ENCODE data around the gene GRIK3. TPM values are rescaled to one million over a fixed set of nuclear protein-coding genes. Genes with fewer than 3 reads are reported as not detected.

The GRIK3 gene
- polyA plus RNA-seq, 1 donor (not counting 4 experiments of a cell fraction or from before 2014, with no cell fraction given): not detected

GRCh38 chr1:36781098-36781497, 253.2 kb downstream of the GRIK3 start:
- no peaks in the 10 kb centered on the region for H3K79me2 ChIP-seq (ENCODE audit: control insufficient read depth, insufficient read depth, low read length)
- H3K27ac ChIP-seq (ENCODE audit: control insufficient read depth, insufficient read depth, low read length): no peak overlapping the region
- H3K9me3 ChIP-seq (ENCODE audit: control insufficient read depth, low read depth, low read length): no peaks in the 10 kb centered on the region
- dilution Hi-C loops (cut with MboI; ENCODE audit: extremely low pct_ligation_motif_present, low sequenced_read_pairs): no loop called here
- H3K9me1 ChIP-seq (ENCODE audit: control insufficient read depth, extremely low read depth, insufficient read depth, low read length): no peaks in the 10 kb centered on the region
- H2AFZ ChIP-seq (ENCODE audit: control insufficient read depth, low read length): no peak overlapping the region
- H3K27me3 ChIP-seq (ENCODE audit: control insufficient read depth, extremely low read depth, insufficient read depth, low read length): peaks cover 6% of the 10 kb centered on the region
- H4K20me1 ChIP-seq (ENCODE audit: control insufficient read depth, extremely low read depth, insufficient read depth, low read length): no peaks in the 10 kb centered on the region
- no peak for TF ChIP-seq EZH2 (IDR thresholded peaks at IDR 0.05; ENCODE audit: low read length)
- TF ChIP-seq CTCF (optimal IDR thresholded peaks at IDR 0.05 in 1 of 3, IDR thresholded peaks at IDR 0.05 in 1 of 3, conservative IDR thresholded peaks at IDR 0.05 in 1 of 3; ENCODE audit: extremely low read depth in 1 of 3, insufficient read depth in 2 of 3, low read length in 3 of 3): no peak
- no peaks in the 10 kb centered on the region for H3K36me3 ChIP-seq (ENCODE audit: control insufficient read depth in 2 of 2, extremely low read depth in 1 of 2, insufficient read depth in 2 of 2, low read length in 2 of 2)
- FAIRE-seq: no peak
- no peaks in the 10 kb centered on the region for H3K4me1 ChIP-seq (ENCODE audit: control insufficient read depth, extremely low read depth, insufficient read depth, low read length)
- no peak overlapping the region for H3K4me3 ChIP-seq (ENCODE audit: control insufficient read depth in 2 of 3, extremely low read depth in 1 of 3, insufficient read depth in 2 of 3, low read depth in 1 of 3, low read length in 3 of 3)
- H3K9ac ChIP-seq (ENCODE audit: control insufficient read depth, extremely low read depth, insufficient read depth, low read length): no peak overlapping the region
- DNase-seq (ENCODE audit: low read depth, low spot score): no peak
- H3K4me2 ChIP-seq (ENCODE audit: control insufficient read depth, extremely low read depth, insufficient read depth, low read depth, low read length): no peak overlapping the region

GRCh38 chr1:36778740-36779139, 255.6 kb downstream of the GRIK3 start:
- no peak for DNase-seq (ENCODE audit: low read depth, low spot score)
- no peaks in the 10 kb centered on the region for H3K36me3 ChIP-seq (ENCODE audit: control insufficient read depth in 2 of 2, extremely low read depth in 1 of 2, insufficient read depth in 2 of 2, low read length in 2 of 2)
- no peak for FAIRE-seq
- no peak overlapping the region for H3K27ac ChIP-seq (ENCODE audit: control insufficient read depth, insufficient read depth, low read length)
- H3K9me3 ChIP-seq (ENCODE audit: control insufficient read depth, low read depth, low read length): no peaks in the 10 kb centered on the region
- dilution Hi-C loops (cut with MboI; ENCODE audit: extremely low pct_ligation_motif_present, low sequenced_read_pairs): no loop called here
- H3K4me3 ChIP-seq (ENCODE audit: control insufficient read depth in 2 of 3, extremely low read depth in 1 of 3, insufficient read depth in 2 of 3, low read depth in 1 of 3, low read length in 3 of 3): no peak overlapping the region
- H3K4me2 ChIP-seq (ENCODE audit: control insufficient read depth, extremely low read depth, insufficient read depth, low read depth, low read length): no peak overlapping the region
- H3K9me1 ChIP-seq (ENCODE audit: control insufficient read depth, extremely low read depth, insufficient read depth, low read length): no peaks in the 10 kb centered on the region
- H4K20me1 ChIP-seq (ENCODE audit: control insufficient read depth, extremely low read depth, insufficient read depth, low read length): no peaks in the 10 kb centered on the region
- no peak overlapping the region for H3K9ac ChIP-seq (ENCODE audit: control insufficient read depth, extremely low read depth, insufficient read depth, low read length)
- peaks cover 10% of the 10 kb centered on the region for H3K27me3 ChIP-seq (ENCODE audit: control insufficient read depth, extremely low read depth, insufficient read depth, low read length)
- TF ChIP-seq CTCF (optimal IDR thresholded peaks at IDR 0.05 in 1 of 3, IDR thresholded peaks at IDR 0.05 in 1 of 3, conservative IDR thresholded peaks at IDR 0.05 in 1 of 3; ENCODE audit: extremely low read depth in 1 of 3, insufficient read depth in 2 of 3, low read length in 3 of 3) (no peak), EZH2 (IDR thresholded peaks at IDR 0.05; ENCODE audit: low read length) (no peak)
- no peaks in the 10 kb centered on the region for H3K4me1 ChIP-seq (ENCODE audit: control insufficient read depth, extremely low read depth, insufficient read depth, low read length)
- H2AFZ ChIP-seq (ENCODE audit: control insufficient read depth, low read length): no peak overlapping the region
- H3K79me2 ChIP-seq (ENCODE audit: control insufficient read depth, insufficient read depth, low read length): no peaks in the 10 kb centered on the region
